Measurements from ENCODE around the gene TTC23.

GRCh38 chr15:99134317-99134821, 115.0 kb downstream of the TTC23 start:
- TF ChIP-seq POLR2A (IDR thresholded peaks at IDR 0.05; ENCODE audit: low read length), result no peak
- TF ChIP-seq GATA1 (IDR thresholded peaks at IDR 0.05; ENCODE audit: low read depth, low read length), result no peak

Measured in erythroblast (primary cell).